ENCODE measurements around the gene SEC61A1. TPM values are rescaled to one million over a fixed set of nuclear protein-coding genes. Genes with fewer than 3 reads are reported as not detected.

Gene SEC61A1
- total RNA-seq (2014; rRNA removed; shearing (Covaris generic); ENCODE audit: low replicate concordance), result 85.3 and 86.3 TPM in 2 replicates

GRCh38 chr3:128051837-128052594 lies at the start of gene SEC61A1:
Gene SEC61A1 (plus strand): TSS chr3:128052437. CDS start chr3:128052553, 116 bp downstream.
- Histone ChIP-seq H4K20me1 (ENCODE audit: insufficient read depth, low read depth, low read length) (peaks cover 14% of the 10 kb centered on the region; the same call in 1 of the 2 replicates), H3K36me3 (ENCODE audit: insufficient read depth, low read length) (peaks cover 32% of the 10 kb centered on the region), H3K27me3 (ENCODE audit: low read length) (no peaks in the 10 kb centered on the region), H3K9me3 (ENCODE audit: low read length) (no peaks in the 10 kb centered on the region), H3K4me2 (ENCODE audit: low read depth, low read length, poor library complexity, severe bottlenecking) (peak within 1 kb of the TSS; percentile 96), H3K79me2 (ENCODE audit: low read length) (peaks cover 44% of the 10 kb centered on the region), H3K9me2 (replicated peaks; ENCODE audit: insufficient read depth, low read length) (no peaks in the 10 kb centered on the region), H2AFZ (ENCODE audit: low read length) (peak within 1 kb of the TSS; percentile 94), H3K9ac (ENCODE audit: low read length) (peak within 1 kb of the TSS; percentile 95), H3K4me1 (ENCODE audit: low read length) (peaks cover 51% of the 10 kb centered on the region), H3K4me3 (ENCODE audit: low read length) (peak within 1 kb of the TSS; percentile 97), H3K27ac (ENCODE audit: low read length) (peak within 1 kb of the TSS; percentile 52; the same call in 1 of the 2 replicates)
- peak; percentile 98 for DNase-seq

DNA sequence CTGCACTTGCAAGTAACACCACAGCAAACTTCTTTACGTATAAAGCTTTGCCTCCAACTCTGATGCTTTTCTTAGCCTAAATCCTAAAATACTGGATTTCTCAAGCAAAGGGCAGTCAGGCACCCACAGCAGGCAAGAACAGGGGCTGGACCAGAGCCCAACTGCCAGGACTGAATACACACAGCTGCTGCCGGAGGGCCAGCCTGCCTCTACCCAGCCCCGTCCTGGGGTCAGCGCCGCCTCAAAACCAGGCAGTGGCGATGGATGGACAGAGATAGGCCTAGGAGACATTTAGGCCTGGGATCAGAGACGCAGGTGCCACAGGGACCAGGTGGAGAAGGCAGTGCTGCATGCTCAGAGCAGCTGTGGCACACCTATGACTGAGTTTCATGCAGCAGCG lies 47.6 kb upstream of the SEC61A1 start:
- Histone ChIP-seq H3K9me3 (ENCODE audit: low read length) (no peaks in the 10 kb centered on the region), H3K4me2 (ENCODE audit: low read depth, low read length, poor library complexity, severe bottlenecking) (no peak overlapping the region), H3K36me3 (ENCODE audit: insufficient read depth, low read length) (no peaks in the 10 kb centered on the region), H3K27me3 (ENCODE audit: low read length) (no peaks in the 10 kb centered on the region), H3K9me2 (replicated peaks; ENCODE audit: insufficient read depth, low read length) (no peaks in the 10 kb centered on the region), H3K4me1 (ENCODE audit: low read length) (no peaks in the 10 kb centered on the region), H3K27ac (ENCODE audit: low read length) (no peak overlapping the region), H4K20me1 (ENCODE audit: insufficient read depth, low read depth, low read length) (no peaks in the 10 kb centered on the region), H2AFZ (ENCODE audit: low read length) (no peak overlapping the region), H3K9ac (ENCODE audit: low read length) (no peak overlapping the region), H3K79me2 (ENCODE audit: low read length) (no peaks in the 10 kb centered on the region), H3K4me3 (ENCODE audit: low read length) (no peak overlapping the region)
- DNase-seq, result no peak

DNA sequence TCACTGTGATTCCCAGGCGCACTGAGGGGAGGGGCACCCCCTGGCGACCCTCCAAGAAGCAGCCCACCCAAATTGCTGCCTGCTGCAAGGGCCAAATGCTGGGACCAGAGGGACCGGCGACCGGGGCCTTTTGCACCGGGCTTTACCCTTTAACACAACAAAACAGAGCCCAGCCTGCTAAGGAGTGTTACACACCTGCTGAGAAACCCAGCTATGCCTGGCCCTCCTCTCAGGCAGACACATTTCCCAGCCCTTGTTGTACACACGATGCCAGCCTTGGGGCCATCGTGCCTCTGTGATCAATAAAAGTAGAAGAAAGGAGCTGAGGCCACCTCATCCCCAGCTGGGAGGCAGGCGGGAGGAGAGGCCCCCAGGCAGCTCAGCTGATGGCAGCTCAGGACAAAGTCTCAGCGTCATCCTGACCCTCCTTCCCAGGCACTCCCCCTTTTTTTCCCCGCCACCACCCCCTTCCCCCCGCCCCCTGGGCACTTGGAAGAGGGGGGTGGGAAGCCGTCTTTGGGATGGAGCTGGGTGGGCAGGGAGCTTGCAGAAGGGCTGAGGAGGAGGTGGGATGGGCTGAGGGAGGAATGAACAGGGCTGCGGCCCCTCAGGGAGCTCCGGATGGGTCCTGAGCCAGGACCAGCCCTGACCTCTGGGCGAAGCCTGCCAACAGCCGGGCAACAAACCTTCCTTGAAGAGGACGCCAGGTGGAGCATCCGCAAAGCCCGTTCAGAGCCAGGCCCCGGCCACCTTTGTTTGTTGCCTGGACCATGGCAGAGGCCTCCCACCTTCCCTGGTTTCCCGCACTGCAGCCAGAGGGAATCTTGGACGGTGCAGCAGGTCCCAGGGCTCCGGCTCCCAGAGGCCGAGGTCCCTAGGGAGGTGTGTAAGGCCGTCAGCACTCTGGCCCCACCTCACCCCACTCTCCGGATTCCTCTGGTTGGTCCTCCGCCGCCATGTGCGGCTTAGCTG lies 45.9 kb upstream of the SEC61A1 start:
- Histone ChIP-seq H3K79me2 (ENCODE audit: low read length) (no peaks in the 10 kb centered on the region), H3K9me2 (replicated peaks; ENCODE audit: insufficient read depth, low read length) (no peaks in the 10 kb centered on the region), H3K36me3 (ENCODE audit: insufficient read depth, low read length) (no peaks in the 10 kb centered on the region), H2AFZ (ENCODE audit: low read length) (no peak overlapping the region), H3K9ac (ENCODE audit: low read length) (no peak overlapping the region), H3K4me1 (ENCODE audit: low read length) (0 out of 2 replicates have a peak, but pooled peaks cover 2% of the 10 kb centered on the region), H4K20me1 (ENCODE audit: insufficient read depth, low read depth, low read length) (no peaks in the 10 kb centered on the region), H3K27me3 (ENCODE audit: low read length) (no peaks in the 10 kb centered on the region), H3K9me3 (ENCODE audit: low read length) (no peaks in the 10 kb centered on the region), H3K4me3 (ENCODE audit: low read length) (no peak overlapping the region), H3K4me2 (ENCODE audit: low read depth, low read length, poor library complexity, severe bottlenecking) (no peak overlapping the region), H3K27ac (ENCODE audit: low read length) (no peak overlapping the region)
- DNase-seq, result no peak

DNA sequence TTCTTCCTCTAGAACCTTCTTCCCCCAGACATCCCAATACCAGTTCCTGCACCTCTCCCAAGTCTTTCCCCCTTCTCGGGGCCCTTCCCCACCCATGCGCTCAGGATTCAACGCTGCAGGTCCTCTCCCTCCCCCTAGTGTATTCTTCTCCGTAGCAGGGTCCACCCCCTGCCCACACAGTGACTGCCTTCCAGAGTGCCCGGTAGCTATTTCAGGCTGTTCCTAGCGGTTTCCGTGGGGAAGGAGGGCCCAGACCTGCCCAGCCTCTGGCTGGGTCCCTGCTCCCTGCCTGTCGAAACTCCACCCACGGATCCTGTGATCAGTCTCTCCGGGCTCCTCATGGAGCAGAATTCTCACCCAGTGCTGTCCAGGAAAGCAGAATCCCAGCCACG lies 45.2 kb upstream of the SEC61A1 start:
- Histone ChIP-seq H3K4me1 (ENCODE audit: low read length) (0 out of 2 replicates have a peak, but pooled peaks cover 2% of the 10 kb centered on the region), H3K36me3 (ENCODE audit: insufficient read depth, low read length) (no peaks in the 10 kb centered on the region), H4K20me1 (ENCODE audit: insufficient read depth, low read depth, low read length) (no peaks in the 10 kb centered on the region), H2AFZ (ENCODE audit: low read length) (no peak overlapping the region), H3K9me2 (replicated peaks; ENCODE audit: insufficient read depth, low read length) (no peaks in the 10 kb centered on the region), H3K4me3 (ENCODE audit: low read length) (no peak overlapping the region), H3K9me3 (ENCODE audit: low read length) (no peaks in the 10 kb centered on the region), H3K27me3 (ENCODE audit: low read length) (no peaks in the 10 kb centered on the region), H3K9ac (ENCODE audit: low read length) (no peak overlapping the region), H3K4me2 (ENCODE audit: low read depth, low read length, poor library complexity, severe bottlenecking) (no peak overlapping the region), H3K27ac (ENCODE audit: low read length) (no peak overlapping the region), H3K79me2 (ENCODE audit: low read length) (no peaks in the 10 kb centered on the region)
- no peak for DNase-seq

DNA sequence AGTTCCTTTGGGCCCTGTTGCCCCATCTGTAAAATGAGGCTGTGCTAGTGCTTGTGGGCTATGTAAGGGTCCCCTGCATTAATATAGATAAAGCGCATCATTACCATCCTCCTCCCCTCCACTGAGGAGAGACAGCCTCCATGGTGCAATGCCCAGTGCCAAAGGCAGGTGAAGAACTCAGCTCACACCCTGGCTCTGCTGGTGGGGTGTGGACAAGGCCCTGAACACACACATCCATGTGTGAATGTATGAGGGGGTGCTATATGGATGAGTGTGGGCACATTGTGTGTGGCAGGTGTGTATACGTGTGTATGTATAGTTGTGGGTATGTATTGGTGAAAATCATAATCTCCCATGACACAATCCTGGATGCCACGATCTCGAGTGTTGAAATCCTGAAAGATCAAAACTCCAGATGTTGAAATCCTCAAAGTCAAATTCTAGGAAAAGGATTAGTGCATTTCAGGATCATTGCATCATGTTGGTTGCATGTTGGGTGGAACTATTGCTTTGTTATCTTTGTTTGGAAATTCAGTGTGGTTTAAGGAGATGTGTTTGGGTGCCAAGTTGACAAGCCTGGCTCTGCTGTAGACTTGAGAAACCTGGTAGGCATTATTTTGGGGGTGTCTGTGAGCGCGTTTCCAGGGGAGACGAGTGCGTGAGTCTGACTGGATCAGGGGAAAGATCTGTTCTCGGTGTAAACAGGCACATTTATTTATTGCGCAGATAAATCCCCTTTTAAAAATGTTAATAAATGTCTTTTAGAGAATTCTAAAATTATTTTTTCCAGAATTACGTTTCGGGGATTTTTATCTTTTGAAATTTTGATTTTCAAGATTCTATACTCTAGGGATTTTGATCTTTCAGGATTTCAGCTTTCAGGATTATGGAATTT lies 42.0 kb upstream of the SEC61A1 start:
- H3K9ac ChIP-seq (ENCODE audit: low read length), result no peak overlapping the region
- H3K4me2 ChIP-seq (ENCODE audit: low read depth, low read length, poor library complexity, severe bottlenecking), result no peak overlapping the region
- no peaks in the 10 kb centered on the region for H3K9me2 ChIP-seq (replicated peaks; ENCODE audit: insufficient read depth, low read length)
- H3K27ac ChIP-seq (ENCODE audit: low read length), result no peak overlapping the region
- H3K36me3 ChIP-seq (ENCODE audit: insufficient read depth, low read length), result no peaks in the 10 kb centered on the region
- no peak for DNase-seq
- H3K27me3 ChIP-seq (ENCODE audit: low read length), result no peaks in the 10 kb centered on the region
- 0 out of 2 replicates have a peak, but pooled peaks cover 2% of the 10 kb centered on the region for H3K4me1 ChIP-seq (ENCODE audit: low read length)
- no peaks in the 10 kb centered on the region for H3K9me3 ChIP-seq (ENCODE audit: low read length)
- H4K20me1 ChIP-seq (ENCODE audit: insufficient read depth, low read depth, low read length), result no peaks in the 10 kb centered on the region
- no peak overlapping the region for H3K4me3 ChIP-seq (ENCODE audit: low read length)
- H3K79me2 ChIP-seq (ENCODE audit: low read length), result no peaks in the 10 kb centered on the region
- no peak overlapping the region for H2AFZ ChIP-seq (ENCODE audit: low read length)

- H3K9me2 ChIP-seq (replicated peaks; ENCODE audit: insufficient read depth, low read length), result no peaks in the 10 kb centered on the region
- DNase-seq, result peak; percentile 51
- no peak overlapping the region for H3K4me2 ChIP-seq (ENCODE audit: low read depth, low read length, poor library complexity, severe bottlenecking)
- H2AFZ ChIP-seq (ENCODE audit: low read length), result no peak overlapping the region
- H4K20me1 ChIP-seq (ENCODE audit: insufficient read depth, low read depth, low read length), result no peaks in the 10 kb centered on the region
- H3K36me3 ChIP-seq (ENCODE audit: insufficient read depth, low read length), result no peaks in the 10 kb centered on the region
- no peaks in the 10 kb centered on the region for H3K27me3 ChIP-seq (ENCODE audit: low read length)
- no peaks in the 10 kb centered on the region for H3K79me2 ChIP-seq (ENCODE audit: low read length)
- H3K4me3 ChIP-seq (ENCODE audit: low read length), result no peak overlapping the region
- no peak overlapping the region for H3K27ac ChIP-seq (ENCODE audit: low read length)
- no peak overlapping the region for H3K9ac ChIP-seq (ENCODE audit: low read length)
- H3K9me3 ChIP-seq (ENCODE audit: low read length), result no peaks in the 10 kb centered on the region
- H3K4me1 ChIP-seq (ENCODE audit: low read length), result 0 out of 2 replicates have a peak, but pooled peaks cover 2% of the 10 kb centered on the region
Observed at GRCh38 chr3:128011140-128011539, 41.1 kb upstream of the SEC61A1 start.

- H3K9ac ChIP-seq (ENCODE audit: low read length), result no peak overlapping the region
- peaks cover 3% of the 10 kb centered on the region; the same call in 1 of the 2 replicates for H3K9me3 ChIP-seq (ENCODE audit: low read length)
- no peaks in the 10 kb centered on the region for H3K79me2 ChIP-seq (ENCODE audit: low read length)
- no peaks in the 10 kb centered on the region for H3K9me2 ChIP-seq (replicated peaks; ENCODE audit: insufficient read depth, low read length)
- H2AFZ ChIP-seq (ENCODE audit: low read length), result no peak overlapping the region
- no peak overlapping the region for H3K4me2 ChIP-seq (ENCODE audit: low read depth, low read length, poor library complexity, severe bottlenecking)
- H3K27ac ChIP-seq (ENCODE audit: low read length), result no peak overlapping the region
- no peak for DNase-seq
- no peaks in the 10 kb centered on the region for H3K36me3 ChIP-seq (ENCODE audit: insufficient read depth, low read length)
- H4K20me1 ChIP-seq (ENCODE audit: insufficient read depth, low read depth, low read length), result no peaks in the 10 kb centered on the region
- no peaks in the 10 kb centered on the region for H3K27me3 ChIP-seq (ENCODE audit: low read length)
- H3K4me3 ChIP-seq (ENCODE audit: low read length), result no peak overlapping the region
- 0 out of 2 replicates have a peak, but pooled peaks cover 2% of the 10 kb centered on the region for H3K4me1 ChIP-seq (ENCODE audit: low read length)
Observed at GRCh38 chr3:128012050-128012449, 40.2 kb upstream of the SEC61A1 start.
